ENCODE results near the gene KATNAL2.

- no peak for TF ChIP-seq CTCF (IDR thresholded peaks at IDR 0.05; ENCODE audit: insufficient read depth, low read depth, low read length)
- TF ChIP-seq EZH2 (IDR thresholded peaks at IDR 0.05; ENCODE audit: insufficient read depth, low read length), result no peak
Measured at GRCh38 chr18:46939998-46940571, 22.7 kb downstream of the KATNAL2 start.
